ENCODE measurements around the gene SCOC. TPM values are rescaled to one million over a fixed set of nuclear protein-coding genes. Genes with fewer than 3 reads are reported as not detected.
A peak's percentile ranks its signal among the peaks of the same experiment; 100 is the strongest.

Gene SCOC
- total and polyA plus RNA-seq, 2 of the 13 experiments (the other 11 are each of a cell fraction or from before 2014, with no cell fraction given) = 43.8 to 65.2 TPM

GRCh38 chr4:140363051-140363450 lies 10.4 kb upstream of the SCOC start (continued):
- TF ChIP-seq ZNF280B (CRISPR knock-in tag; IDR thresholded peaks at IDR 0.05; ENCODE audit: borderline replicate concordance) (no peak), ADNP (CRISPR knock-in tag; IDR thresholded peaks at IDR 0.05) (no peak), ZNF3 (CRISPR knock-in tag; IDR thresholded peaks at IDR 0.05) (no peak), KDM2A (CRISPR knock-in tag; IDR thresholded peaks at IDR 0.05; ENCODE audit: borderline replicate concordance, low read depth) (no peak), ZFP62 (CRISPR knock-in tag; IDR thresholded peaks at IDR 0.05) (no peak), REL (CRISPR knock-in tag; conservative IDR thresholded peaks at IDR 0.05) (no peak), YEATS2 (CRISPR knock-in tag; IDR thresholded peaks at IDR 0.05; ENCODE audit: borderline replicate concordance) (no peak), SIN3A (IDR thresholded peaks at IDR 0.05; ENCODE audit: borderline replicate concordance, low read depth, low read length) (no peak), TP53 (CRISPR knock-in tag; conservative IDR thresholded peaks at IDR 0.05) (no peak), ZNF18 (CRISPR knock-in tag; IDR thresholded peaks at IDR 0.05; ENCODE audit: insufficient replicate concordance) (no peak), FOXA1 (IDR thresholded peaks at IDR 0.05) (no peak), FOXA1 (CRISPR knock-in tag; IDR thresholded peaks at IDR 0.05) (no peak), POLR2AphosphoS5 (IDR thresholded peaks at IDR 0.05; ENCODE audit: low read depth, low read length) (no peak), HNF1A (IDR thresholded peaks at IDR 0.05; ENCODE audit: low read depth) (no peak), HNF1A (CRISPR knock-in tag; IDR thresholded peaks at IDR 0.05; ENCODE audit: borderline replicate concordance) (no peak), ZNF773 (CRISPR knock-in tag; IDR thresholded peaks at IDR 0.05; ENCODE audit: borderline replicate concordance) (no peak), ZNF704 (CRISPR knock-in tag; IDR thresholded peaks at IDR 0.05; ENCODE audit: borderline replicate concordance) (no peak), HMG20A (CRISPR knock-in tag; IDR thresholded peaks at IDR 0.05; ENCODE audit: borderline replicate concordance) (peak; percentile 62; the same call in 1 of the 2 replicates), PBX3 (CRISPR knock-in tag; IDR thresholded peaks at IDR 0.05; ENCODE audit: borderline replicate concordance) (no peak), ZNF800 (CRISPR knock-in tag; IDR thresholded peaks at IDR 0.05) (no peak)
